DMS53 (cell line): ENCODE data around the gene UACA.
"Not testable (repeated sequence)": the region's sequence is repeated elsewhere in the genome, so short reads cannot be mapped to it uniquely, and the experiment has no call there.

Experiments used
- DNase-seq: peaks from one replicate; lab custom pipeline; 2025; lab: John Stamatoyannopoulos, UW

Gene UACA

GRCh38 chr15:70752193-70752635 is 11.1 kb downstream of the UACA start:
- DNase-seq = no peak

GRCh38 chr15:70750203-70750869 is 13.0 kb downstream of the UACA start:
- DNase-seq = no peak

GRCh38 chr15:70748281-70748747 is 15.0 kb downstream of the UACA start:
- peak; percentile 8 for DNase-seq

- not testable (repeated sequence) for DNase-seq
These were observed 16.8 kb downstream of the UACA start for GRCh38 chr15:70746598-70746997.

- no peak for DNase-seq
These were observed 20.4 kb downstream of the UACA start for GRCh38 chr15:70742928-70743327.

GRCh38 chr15:70741677-70742293 is 21.6 kb downstream of the UACA start:
- DNase-seq = peak; percentile 75

GRCh38 chr15:70741107-70741531 is 22.2 kb downstream of the UACA start:
- DNase-seq = peak; percentile 49

GRCh38 chr15:70735040-70735439 is 28.3 kb downstream of the UACA start:
- not testable (repeated sequence) for DNase-seq

- DNase-seq = no peak
These were observed 34.2 kb downstream of the UACA start for GRCh38 chr15:70729164-70729563.

GRCh38 chr15:70726753-70727152 is 36.6 kb downstream of the UACA start:
- no peak for DNase-seq

- DNase-seq = no peak
These were observed 39.4 kb downstream of the UACA start for GRCh38 chr15:70723927-70724326.

GRCh38 chr15:70723122-70723422 is 40.3 kb downstream of the UACA start:
- DNase-seq = no peak

- DNase-seq = peak; percentile 63
These were observed 40.9 kb downstream of the UACA start for GRCh38 chr15:70722266-70723121.

GRCh38 chr15:70720228-70721016 is 42.9 kb downstream of the UACA start:
- DNase-seq = peak; percentile 7

- no peak for DNase-seq
These were observed 46.0 kb downstream of the UACA start for GRCh38 chr15:70717237-70717793.

GRCh38 chr15:70715840-70716485 is 47.4 kb downstream of the UACA start:
- DNase-seq = no peak

- peak; percentile 8 for DNase-seq
These were observed 48.8 kb downstream of the UACA start for GRCh38 chr15:70714565-70714964.

GRCh38 chr15:70714015-70714414 is 49.3 kb downstream of the UACA start:
- DNase-seq = no peak

GRCh38 chr15:70712271-70712670 is 51.1 kb downstream of the UACA start:
- no peak for DNase-seq

- no peak for DNase-seq
These were observed 52.6 kb downstream of the UACA start for GRCh38 chr15:70710714-70711113.

- DNase-seq = no peak
These were observed 54.5 kb downstream of the UACA start for GRCh38 chr15:70708839-70709238.
